SK-N-SH (cell line): ENCODE measurements around the gene B3GNT5. TPM values are rescaled to one million over a fixed set of nuclear protein-coding genes. Genes with fewer than 3 reads are reported as not detected.

Experiments used
- CTCF ChIA-PET: fragments of 300-600, 350-600 bp; formaldehyde crosslinking; extraction: SDS; loops from one replicate; lab custom pipeline; 2021; lab: Yijun Ruan, JAX
- POLR2A ChIA-PET: fragments of 350-600 bp; sonication (Branson Sonifier 250); formaldehyde crosslinking; extraction: SDS; loops from one replicate; lab custom pipeline; 2020; ENCODE audit warnings: antibody characterized with exemption, inconsistent platforms; lab: Yijun Ruan, JAX
- DNase-seq: peaks from one replicate; pipeline ENCODE4 v3.0.0; 2012
- H2AFZ ChIP-seq: fragments of 200-600 bp; sonication (generic); 2 replicates; pipeline ENCODE4 v1.8.1; 2016; ENCODE audit warnings: antibody characterized with exemption, mild to moderate bottlenecking, low read depth
- H3F3A ChIP-seq: fragments of 200-600 bp; sonication (generic); replicated peaks from 2 replicates; pipeline ENCODE3; 2016; ENCODE audit warnings: antibody characterized with exemption, mild to moderate bottlenecking; ENCODE audit not compliant: insufficient read depth
- H3K27ac ChIP-seq, 2 experiments: fragments of 200-500 bp in 1 of 2; fragments of 200-600 bp in 1 of 2; sonication (Bioruptor generic) in 1 of 2; sonication (generic), shearing (Covaris generic) in 1 of 2; 2 replicates each; pipeline versions ENCODE4 v1.5.1 to v1.6.1; 2014 to 2016; ENCODE audit warnings: low read depth in 2 of 2, inconsistent platforms in 1 of 2, low read length in 1 of 2, mild to moderate bottlenecking in 1 of 2, mixed read lengths in 1 of 2
- H3K27me3 ChIP-seq: fragments of 200-600 bp; sonication (generic), shearing (Covaris generic); 2 replicates; pipeline ENCODE4 v1.6.1; 2016; ENCODE audit warnings: mixed run types; ENCODE audit not compliant: insufficient read depth
- H3K36me3 ChIP-seq, 2 experiments: fragments of 200-500 bp in 1 of 2; fragments of 200-600 bp in 1 of 2; sonication (Bioruptor generic) in 1 of 2; sonication (generic) in 1 of 2; replicated peaks in 1 of 2; 2 replicates each; pipeline versions ENCODE3 to v1.5.1; 2014 to 2016; ENCODE audit warnings: low read length in 1 of 2, mild to moderate bottlenecking in 1 of 2; ENCODE audit not compliant: insufficient read depth in 2 of 2, control insufficient read depth in 1 of 2
- H3K4me1 ChIP-seq, 2 experiments: fragments of 200-500 bp in 1 of 2; fragments of 200-600 bp in 1 of 2; sonication (Bioruptor generic) in 1 of 2; sonication (generic), shearing (Covaris generic) in 1 of 2; 2 replicates each; pipeline versions ENCODE4 v1.5.1 to v1.6.1; 2014 to 2016; ENCODE audit warnings: low read depth in 1 of 2, low read length in 1 of 2, mixed run types in 1 of 2; ENCODE audit not compliant: insufficient read depth in 2 of 2, control insufficient read depth in 1 of 2
- H3K4me2 ChIP-seq: fragments of 200-600 bp; sonication (generic), shearing (Covaris generic); 2 replicates; pipeline ENCODE4 v1.6.1; 2017; ENCODE audit warnings: mixed run types
- H3K4me3 ChIP-seq, 2 experiments: fragments of 200-500 bp in 1 of 2; fragments of 200-600 bp in 1 of 2; sonication (Bioruptor generic) in 1 of 2; sonication (generic), shearing (Covaris generic) in 1 of 2; 2 replicates each; pipeline versions ENCODE4 v1.5.1 to v1.8.1; 2014 to 2016; ENCODE audit warnings: low read depth in 2 of 2, inconsistent platforms in 1 of 2, low read length in 1 of 2, mild to moderate bottlenecking in 1 of 2, mixed read lengths in 1 of 2, moderate library complexity in 1 of 2
- H3K79me2 ChIP-seq: fragments of 200-600 bp; sonication (generic); 2 replicates; pipeline ENCODE4 v1.8.1; 2017; ENCODE audit warnings: mild to moderate bottlenecking; ENCODE audit not compliant: insufficient read depth
- H3K9ac ChIP-seq: fragments of 200-600 bp; sonication (generic); 2 replicates; pipeline ENCODE4 v1.6.1; 2017; ENCODE audit warnings: mixed run types
- H3K9me2 ChIP-seq: fragments of 200-600 bp; sonication (generic); 2 replicates; pipeline ENCODE4 v1.6.1; 2017; ENCODE audit warnings: mixed run types
- H3K9me3 ChIP-seq: fragments of 200-600 bp; sonication (generic); 2 replicates; pipeline ENCODE4 v1.6.1; 2017; ENCODE audit warnings: mixed run types, mild to moderate bottlenecking, moderate library complexity
- H4K20me1 ChIP-seq: fragments of 200-600 bp; sonication (generic); 2 replicates; pipeline ENCODE4 v1.6.1; 2017; ENCODE audit warnings: mild to moderate bottlenecking, mixed run types; ENCODE audit not compliant: insufficient read depth
- FOXJ3 ChIP-seq: sonication (generic); formaldehyde crosslinking; IDR thresholded peaks from 2 replicates; pipeline ENCODE4 v1.5.1; 2020; ENCODE audit warnings: mild to moderate bottlenecking, missing genetic modification reagents
- FOXM1 ChIP-seq: IDR thresholded peaks from 2 replicates; pipeline ENCODE4 v1.4.0; 2012; ENCODE audit warnings: low read depth, mild to moderate bottlenecking
- GATA2 ChIP-seq: sonication (generic); formaldehyde crosslinking; IDR thresholded peaks from 2 replicates; pipeline ENCODE4 v1.5.0; 2020; ENCODE audit warnings: mild to moderate bottlenecking, missing genetic modification reagents
- MXI1 ChIP-seq: IDR thresholded peaks from 2 replicates; pipeline ENCODE4 v1.6.1; 2012; ENCODE audit warnings: mild to moderate bottlenecking, low read depth, low read length, improper control_type of control experiment
- NFIC ChIP-seq: IDR thresholded peaks from 2 replicates; pipeline ENCODE4 v1.4.0; 2012; ENCODE audit warnings: borderline replicate concordance
- RAD21 ChIP-seq: IDR thresholded peaks from 2 replicates; pipeline ENCODE4 v1.6.1; 2012; ENCODE audit warnings: mild to moderate bottlenecking, low read length
- RCOR1 ChIP-seq: fragments of 150-350 bp; IDR thresholded peaks from 2 replicates; pipeline ENCODE4 v1.6.1; 2017; ENCODE audit warnings: antibody characterized with exemption, low read length
- RXRA ChIP-seq: IDR thresholded peaks from 2 replicates; pipeline ENCODE4 v1.4.0; 2012; ENCODE audit warnings: low read depth, mild to moderate bottlenecking, borderline replicate concordance
- TAF1 ChIP-seq: IDR thresholded peaks from 2 replicates; pipeline ENCODE4 v1.6.1; 2012; ENCODE audit warnings: low read depth, mild to moderate bottlenecking, low read length, moderate library complexity, borderline replicate concordance
- TEAD4 ChIP-seq: IDR thresholded peaks from 2 replicates; pipeline ENCODE4 v1.4.0; 2012; ENCODE audit warnings: mild to moderate bottlenecking, borderline replicate concordance; ENCODE audit not compliant: insufficient read depth
- YY1 ChIP-seq: IDR thresholded peaks from 2 replicates; pipeline ENCODE4 v1.4.0; 2012; ENCODE audit warnings: low read depth, mild to moderate bottlenecking
- WGBS: methylation state at CpG from one replicate; pipeline ENCODE4 v1.1.6; 2017; ENCODE audit warnings: low lambda C conversion rate; 5-methylcytosine and 5-hydroxymethylcytosine counted together
- polyA plus RNA-seq, 3 experiments: library from polyadenylated mRNA; depleted of rRNA; stranded (reverse); fragments of >200 nt; gene quantifications; 2 replicates each; pipeline ENCODE4 v1.2.3, GENCODE V29; 2012
- TF ChIP-seq, protein P1 (sequence below): fragments of 150-350 bp; IDR thresholded peaks from 2 replicates; pipeline ENCODE4 v1.6.1; 2016; ENCODE audit warnings: mild to moderate bottlenecking, low read depth, low read length
- TF ChIP-seq, protein P2 (sequence below): IDR thresholded peaks from 2 replicates; pipeline ENCODE4 v1.4.0; 2012; ENCODE audit warnings: low read depth, borderline replicate concordance
- TF ChIP-seq, protein P3 (sequence below): fragments of 150-350 bp; IDR thresholded peaks from 2 replicates; pipeline ENCODE4 v1.6.1; 2017; ENCODE audit warnings: antibody characterized with exemption, low read length, low read depth, borderline replicate concordance

B3GNT5 gene
- polyA plus RNA-seq, 1 of the 3 experiments (the other 2 are of a cell fraction), result 4.7 TPM

DNA sequence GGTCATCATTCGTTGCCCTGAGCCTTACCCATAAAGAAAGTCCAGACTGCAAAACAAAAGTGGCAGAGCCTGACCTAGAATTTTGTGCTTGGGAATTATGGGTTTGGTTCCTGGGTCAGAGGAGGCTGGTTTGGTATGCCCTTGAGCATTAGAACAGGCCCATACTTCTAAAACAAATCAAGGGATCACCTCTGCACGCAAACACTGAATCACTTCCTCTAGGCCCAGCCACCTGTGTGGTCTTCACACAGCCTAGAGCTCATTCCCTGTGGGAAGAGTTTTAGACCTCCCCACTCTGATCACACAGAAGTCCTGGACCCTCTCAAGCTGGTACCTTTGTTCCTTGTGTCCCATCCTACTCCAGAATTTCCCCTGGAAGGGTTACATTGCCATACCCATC, 59.4 kb downstream of the B3GNT5 start:
- H3F3A ChIP-seq, result no peaks in the 10 kb centered on the region
- no peak overlapping the region for H3K27ac ChIP-seq
- no peak overlapping the region for H3K9ac ChIP-seq
- no peaks in the 10 kb centered on the region for H3K9me2 ChIP-seq
- no peak overlapping the region for H2AFZ ChIP-seq
- DNase-seq, result no peak
- H3K4me2 ChIP-seq, result no peak overlapping the region
- H3K27me3 ChIP-seq, result no peaks in the 10 kb centered on the region
- no peaks in the 10 kb centered on the region for H3K79me2 ChIP-seq
- H4K20me1 ChIP-seq, result no peaks in the 10 kb centered on the region
- CTCF ChIA-PET, result interaction anchor here (1.1 kb wide), 1 partner anchor 70 kb away, joined by 3 read pairs; no protein-coding TSS in a partner anchor
- H3K4me1 ChIP-seq, result no peaks in the 10 kb centered on the region; a peak in 1 of 4 replicates
- no peaks in the 10 kb centered on the region for H3K9me3 ChIP-seq
- WGBS, result 72% methylated on average over 2 of the region's 2 CpGs
- POLR2A ChIA-PET, result no interaction called here
- H3K36me3 ChIP-seq, result no peaks in the 10 kb centered on the region
- TF ChIP-seq RCOR1 (no peak), MXI1 (no peak), FOXJ3 (no peak), RAD21 (no peak), YY1 (no peak), TEAD4 (no peak), GATA2 (CRISPR knock-in tag) (no peak)
- H3K4me3 ChIP-seq, result no peak overlapping the region

DNA sequence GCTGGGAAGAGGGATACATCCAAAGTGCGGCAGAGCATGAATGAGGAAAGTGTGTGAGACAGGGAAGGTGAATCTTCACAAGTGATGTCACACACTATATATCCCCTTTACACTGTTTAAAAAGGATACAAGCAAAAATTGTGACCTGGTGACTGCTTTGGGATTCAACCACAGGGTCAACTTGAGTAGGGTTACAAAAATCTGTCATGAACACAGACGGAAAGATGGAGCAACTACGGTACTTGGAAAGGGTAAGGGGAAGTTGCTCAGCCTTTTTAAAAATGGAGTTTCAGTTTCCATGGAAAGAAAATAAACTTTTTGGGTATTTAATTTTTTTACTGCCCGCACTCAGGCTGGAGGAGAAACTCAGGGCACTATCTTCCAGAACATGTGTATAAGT, 60.3 kb downstream of the B3GNT5 start:
- Histone ChIP-seq H4K20me1 (no peaks in the 10 kb centered on the region), H3K79me2 (no peaks in the 10 kb centered on the region), H3K9me3 (no peaks in the 10 kb centered on the region), H3K4me2 (no peak overlapping the region), H3K27ac (no peak overlapping the region), H3K9me2 (no peaks in the 10 kb centered on the region), H3K27me3 (no peaks in the 10 kb centered on the region), H3K4me1 (no peaks in the 10 kb centered on the region), H3K4me3 (no peak overlapping the region), H3K9ac (no peak overlapping the region), H2AFZ (no peak overlapping the region), H3K36me3 (no peaks in the 10 kb centered on the region), H3F3A (no peaks in the 10 kb centered on the region)
- WGBS, result 93% methylated on average over 4 of the region's 4 CpGs
- TF ChIP-seq FOXM1, result no peak
- DNase-seq, result no peak
- POLR2A ChIA-PET, result no interaction called here
- CTCF ChIA-PET, result interaction anchor here (0.5 to 1.0 kb wide), 2 partner anchors 36 to 41 kb away, joined by 3 read pairs; no protein-coding TSS in a partner anchor

DNA sequence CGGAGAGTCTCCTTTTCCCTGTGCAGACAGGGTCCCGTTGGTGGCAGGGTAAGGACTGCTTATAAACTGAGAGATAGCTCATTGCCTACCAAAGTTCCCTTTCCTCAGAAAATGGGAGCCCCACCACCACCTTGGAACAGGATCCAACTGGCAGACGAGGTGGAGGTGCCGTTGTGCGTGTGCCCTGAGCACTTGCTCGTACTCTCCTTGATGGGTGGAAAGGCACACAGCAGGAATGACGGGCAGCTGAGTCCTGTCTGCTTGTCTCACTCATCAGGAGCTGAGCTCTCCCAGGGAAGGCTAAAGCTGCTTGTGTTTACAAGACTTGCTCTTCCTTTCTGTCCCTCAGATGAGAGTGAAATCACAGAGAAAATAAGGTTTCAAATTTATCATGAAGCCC, 60.7 kb downstream of the B3GNT5 start:
- no peak for DNase-seq
- H3K79me2 ChIP-seq, result no peaks in the 10 kb centered on the region
- H3K4me1 ChIP-seq, result no peaks in the 10 kb centered on the region
- ChIA-PET CTCF (interaction anchor here (1.0 to 1.2 kb wide), 2 partner anchors 9 to 42 kb away, joined by 3 read pairs; no protein-coding TSS in a partner anchor), POLR2A (no interaction called here)
- TF ChIP-seq, protein P1, sequence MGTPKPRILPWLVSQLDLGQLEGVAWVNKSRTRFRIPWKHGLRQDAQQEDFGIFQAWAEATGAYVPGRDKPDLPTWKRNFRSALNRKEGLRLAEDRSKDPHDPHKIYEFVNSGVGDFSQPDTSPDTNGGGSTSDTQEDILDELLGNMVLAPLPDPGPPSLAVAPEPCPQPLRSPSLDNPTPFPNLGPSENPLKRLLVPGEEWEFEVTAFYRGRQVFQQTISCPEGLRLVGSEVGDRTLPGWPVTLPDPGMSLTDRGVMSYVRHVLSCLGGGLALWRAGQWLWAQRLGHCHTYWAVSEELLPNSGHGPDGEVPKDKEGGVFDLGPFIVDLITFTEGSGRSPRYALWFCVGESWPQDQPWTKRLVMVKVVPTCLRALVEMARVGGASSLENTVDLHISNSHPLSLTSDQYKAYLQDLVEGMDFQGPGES, result no peak
- TF ChIP-seq, protein P2, sequence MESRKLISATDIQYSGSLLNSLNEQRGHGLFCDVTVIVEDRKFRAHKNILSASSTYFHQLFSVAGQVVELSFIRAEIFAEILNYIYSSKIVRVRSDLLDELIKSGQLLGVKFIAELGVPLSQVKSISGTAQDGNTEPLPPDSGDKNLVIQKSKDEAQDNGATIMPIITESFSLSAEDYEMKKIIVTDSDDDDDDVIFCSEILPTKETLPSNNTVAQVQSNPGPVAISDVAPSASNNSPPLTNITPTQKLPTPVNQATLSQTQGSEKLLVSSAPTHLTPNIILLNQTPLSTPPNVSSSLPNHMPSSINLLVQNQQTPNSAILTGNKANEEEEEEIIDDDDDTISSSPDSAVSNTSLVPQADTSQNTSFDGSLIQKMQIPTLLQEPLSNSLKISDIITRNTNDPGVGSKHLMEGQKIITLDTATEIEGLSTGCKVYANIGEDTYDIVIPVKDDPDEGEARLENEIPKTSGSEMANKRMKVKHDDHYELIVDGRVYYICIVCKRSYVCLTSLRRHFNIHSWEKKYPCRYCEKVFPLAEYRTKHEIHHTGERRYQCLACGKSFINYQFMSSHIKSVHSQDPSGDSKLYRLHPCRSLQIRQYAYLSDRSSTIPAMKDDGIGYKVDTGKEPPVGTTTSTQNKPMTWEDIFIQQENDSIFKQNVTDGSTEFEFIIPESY, result no peak
- TF ChIP-seq, protein P3, sequence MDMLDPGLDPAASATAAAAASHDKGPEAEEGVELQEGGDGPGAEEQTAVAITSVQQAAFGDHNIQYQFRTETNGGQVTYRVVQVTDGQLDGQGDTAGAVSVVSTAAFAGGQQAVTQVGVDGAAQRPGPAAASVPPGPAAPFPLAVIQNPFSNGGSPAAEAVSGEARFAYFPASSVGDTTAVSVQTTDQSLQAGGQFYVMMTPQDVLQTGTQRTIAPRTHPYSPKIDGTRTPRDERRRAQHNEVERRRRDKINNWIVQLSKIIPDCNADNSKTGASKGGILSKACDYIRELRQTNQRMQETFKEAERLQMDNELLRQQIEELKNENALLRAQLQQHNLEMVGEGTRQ, result no peak
- no peak for TF ChIP-seq RXRA
- no peak for TF ChIP-seq RAD21
- TF ChIP-seq YY1, result no peak
- no peak for TF ChIP-seq NFIC
- no peak for TF ChIP-seq TAF1
- no peak for TF ChIP-seq GATA2 (CRISPR knock-in tag)
- H3F3A ChIP-seq, result no peaks in the 10 kb centered on the region
- H2AFZ ChIP-seq, result no peak overlapping the region
- H3K9ac ChIP-seq, result no peak overlapping the region
- H3K9me3 ChIP-seq, result no peaks in the 10 kb centered on the region
- H3K9me2 ChIP-seq, result no peaks in the 10 kb centered on the region
- no peak overlapping the region for H3K27ac ChIP-seq
- H3K27me3 ChIP-seq, result no peaks in the 10 kb centered on the region
- 97% methylated on average over 7 of the region's 7 CpGs for WGBS
- no peaks in the 10 kb centered on the region for H4K20me1 ChIP-seq
- no peaks in the 10 kb centered on the region for H3K36me3 ChIP-seq
- no peak overlapping the region for H3K4me2 ChIP-seq
- H3K4me3 ChIP-seq, result no peak overlapping the region
